Left kidney (tissue), 2 donors: ENCODE data around the gene ITGB1. TPM values are rescaled to one million over a fixed set of nuclear protein-coding genes. Genes with fewer than 3 reads are reported as not detected.
A peak's percentile ranks its signal among the peaks of the same experiment; 100 is the strongest.
"Not testable (repeated sequence)": the region's sequence is repeated elsewhere in the genome, so short reads cannot be mapped to it uniquely, and the experiment has no call there.

ENCODE experiments used
- DNase-seq: peaks from one replicate; pipeline ENCODE4 v3.0.0-alpha.2; 2013
- polyA plus RNA-seq: library from polyadenylated mRNA; unstranded; fragments of 120-200 nt; gene quantifications from one replicate; pipeline ENCODE4 v1.2.1, GENCODE V29; 2013; ENCODE audit not compliant: insufficient read length

Gene ITGB1
- polyA plus RNA-seq, 1 donor, result 623 TPM

GRCh38 chr10:32981760-32982159 is 23.7 kb upstream of the ITGB1 start:
- peak; percentile 66 for DNase-seq

GRCh38 chr10:32980558-32981468 is 22.8 kb upstream of the ITGB1 start:
- peak; percentile 71 for DNase-seq

DNA sequence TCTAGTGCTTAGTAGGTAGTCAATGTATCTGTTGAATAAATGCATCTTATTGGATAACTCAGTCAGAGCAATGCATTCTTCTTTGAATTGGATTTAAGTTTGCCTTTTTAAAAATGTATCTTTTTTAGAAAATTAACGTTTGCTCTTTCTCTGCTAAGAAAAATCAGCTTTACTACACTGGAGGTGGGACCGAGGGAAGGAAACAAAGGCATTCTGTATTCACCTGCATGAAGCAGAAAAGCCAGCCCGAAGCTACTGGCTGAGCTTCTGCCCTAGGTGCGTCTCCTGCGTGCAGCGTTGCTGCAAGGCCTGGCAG is 22.2 kb upstream of the ITGB1 start:
- DNase-seq, result no peak

DNA sequence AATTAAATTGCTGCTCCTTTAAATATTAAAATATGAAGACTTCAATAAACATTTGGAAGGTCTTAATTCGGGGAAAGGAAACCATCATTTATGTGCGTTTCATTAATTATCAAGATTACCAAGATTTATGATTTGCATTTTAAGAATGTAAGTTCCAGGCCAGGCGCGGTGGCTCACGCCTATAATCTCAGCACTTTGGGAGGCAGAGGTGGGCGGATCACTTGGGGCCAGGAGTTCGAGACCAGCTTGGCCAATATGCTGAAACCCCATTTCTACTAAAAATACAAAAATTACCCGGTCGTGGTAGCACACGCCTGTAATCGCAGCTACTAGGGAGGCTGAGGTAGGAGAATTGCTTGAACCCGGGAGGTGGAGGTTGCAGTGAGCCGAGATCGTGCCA is 21.7 kb upstream of the ITGB1 start:
- DNase-seq, result not testable (repeated sequence)

GRCh38 chr10:32979041-32979440 is 21.0 kb upstream of the ITGB1 start:
- DNase-seq, result no peak

GRCh38 chr10:32977846-32978809 is 20.1 kb upstream of the ITGB1 start:
- not testable (repeated sequence) for DNase-seq

- DNase-seq, result no peak
Measured at GRCh38 chr10:32976338-32976737, 18.3 kb upstream of the ITGB1 start.

GRCh38 chr10:32972929-32973328 is 14.9 kb upstream of the ITGB1 start:
- no peak for DNase-seq

GRCh38 chr10:32972460-32972859 is 14.4 kb upstream of the ITGB1 start:
- no peak for DNase-seq

- no peak for DNase-seq
Measured at GRCh38 chr10:32971536-32972091, 13.6 kb upstream of the ITGB1 start.

DNA sequence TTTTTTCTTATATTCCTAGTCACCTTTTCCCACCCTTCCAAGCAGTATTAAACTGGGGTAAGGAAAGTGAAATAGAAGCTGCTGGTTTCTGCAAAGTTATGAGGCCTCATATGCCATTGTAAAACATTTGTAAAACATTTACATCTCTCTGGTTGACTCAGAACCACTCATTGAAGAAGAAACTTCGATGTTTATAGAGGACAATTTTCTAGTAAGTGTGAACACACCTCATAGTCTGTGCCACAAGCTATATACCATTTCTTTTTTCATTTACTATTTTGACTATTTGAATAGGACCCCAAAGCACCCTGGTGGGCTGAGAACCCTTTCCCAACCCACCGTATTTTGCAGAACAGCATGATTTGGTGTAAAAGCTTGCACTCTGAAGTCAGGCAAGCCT is 12.9 kb upstream of the ITGB1 start:
- DNase-seq, result no peak

DNA sequence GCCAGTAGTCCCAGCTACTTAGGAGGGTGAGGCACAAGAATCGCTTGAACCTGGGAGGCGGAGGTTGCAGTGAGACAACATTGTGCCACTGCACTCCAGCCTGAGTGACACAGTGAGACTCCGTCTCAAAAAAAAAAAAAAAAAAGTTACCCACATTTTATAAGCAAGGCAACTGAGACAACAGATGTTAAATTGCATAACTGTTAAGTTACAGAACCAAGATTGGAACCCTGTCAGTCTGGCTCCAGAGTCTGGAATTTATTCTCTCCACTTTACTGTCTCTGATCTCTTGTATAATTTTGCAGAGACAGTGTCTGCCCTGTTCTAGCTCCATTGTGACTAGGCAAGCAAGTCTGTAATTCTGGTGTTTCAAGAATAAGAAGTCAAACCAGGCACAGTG is 6.2 kb upstream of the ITGB1 start:
- no peak for DNase-seq

- no peak for DNase-seq
Measured at GRCh38 chr10:32963096-32963495, 5.1 kb upstream of the ITGB1 start.

DNA sequence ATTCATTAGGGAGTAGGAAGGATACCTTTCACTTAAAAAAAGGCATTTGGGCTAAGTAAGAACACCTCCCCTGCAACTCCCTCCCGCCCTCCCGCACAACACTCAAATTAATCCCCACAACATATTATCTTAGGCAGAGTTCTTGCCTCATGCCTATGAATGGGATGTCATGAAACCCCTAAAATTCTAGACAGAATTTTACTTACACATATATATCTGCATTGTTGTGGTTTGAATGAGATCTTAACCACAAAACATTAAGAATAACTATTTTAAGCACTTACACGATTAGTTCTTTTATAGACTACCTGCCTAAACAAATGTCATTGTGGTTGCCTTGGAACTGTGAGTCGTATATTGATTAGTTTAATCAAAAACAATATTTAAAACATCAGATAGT is 4.5 kb upstream of the ITGB1 start:
- no peak for DNase-seq

DNA sequence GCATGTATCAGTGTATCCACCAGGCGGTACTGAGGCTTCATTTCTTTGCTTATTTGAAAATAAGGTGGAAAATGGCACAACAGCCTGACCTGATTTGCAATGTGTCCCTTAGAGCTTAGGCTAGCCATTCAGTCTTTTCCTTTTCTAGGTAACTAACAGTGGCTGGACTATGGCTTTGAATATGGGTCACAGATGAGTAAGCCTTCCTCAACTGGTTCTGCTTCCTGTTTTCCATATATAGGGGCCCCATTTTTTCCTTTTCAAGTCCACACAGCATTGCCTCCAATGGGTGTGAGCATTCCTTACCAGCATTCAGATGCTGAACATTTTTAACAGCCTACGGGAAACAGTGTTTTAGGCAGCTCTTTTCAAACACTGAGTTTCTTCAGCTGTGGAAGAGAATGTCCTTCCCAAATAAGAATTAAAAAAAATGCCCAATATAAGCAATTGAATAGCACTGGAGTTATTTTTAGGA is 3.9 kb upstream of the ITGB1 start:
- DNase-seq, result no peak

DNA sequence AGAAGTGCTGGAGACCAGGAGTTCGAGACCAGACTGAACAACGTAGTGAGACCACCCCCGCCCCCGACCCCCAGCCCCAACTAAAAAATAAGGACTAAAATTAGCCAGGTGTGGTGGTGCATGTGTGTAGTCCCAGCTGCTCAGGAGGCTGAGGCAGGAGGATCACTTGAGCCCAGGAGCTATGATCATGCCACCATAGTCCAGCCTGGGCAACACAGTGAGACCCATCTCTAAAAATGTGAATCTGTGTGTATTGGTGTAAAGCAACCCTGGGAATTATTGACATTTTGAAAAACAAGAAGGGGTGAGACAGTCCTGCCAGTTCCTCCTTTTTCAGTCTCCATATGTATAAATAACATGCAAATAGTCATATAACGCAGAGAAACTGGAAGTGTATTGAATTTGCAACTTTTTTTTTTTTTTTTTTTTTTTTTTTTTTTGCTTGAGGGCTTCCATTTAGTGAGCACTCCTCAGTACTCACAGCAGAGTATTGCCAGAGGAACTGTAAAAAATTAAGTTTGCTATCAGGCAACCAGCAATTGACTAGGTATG is 3.4 kb upstream of the ITGB1 start:
- no peak for DNase-seq

- no peak for DNase-seq
Measured at GRCh38 chr10:32960022-32960421, 2.0 kb upstream of the ITGB1 start.

DNA sequence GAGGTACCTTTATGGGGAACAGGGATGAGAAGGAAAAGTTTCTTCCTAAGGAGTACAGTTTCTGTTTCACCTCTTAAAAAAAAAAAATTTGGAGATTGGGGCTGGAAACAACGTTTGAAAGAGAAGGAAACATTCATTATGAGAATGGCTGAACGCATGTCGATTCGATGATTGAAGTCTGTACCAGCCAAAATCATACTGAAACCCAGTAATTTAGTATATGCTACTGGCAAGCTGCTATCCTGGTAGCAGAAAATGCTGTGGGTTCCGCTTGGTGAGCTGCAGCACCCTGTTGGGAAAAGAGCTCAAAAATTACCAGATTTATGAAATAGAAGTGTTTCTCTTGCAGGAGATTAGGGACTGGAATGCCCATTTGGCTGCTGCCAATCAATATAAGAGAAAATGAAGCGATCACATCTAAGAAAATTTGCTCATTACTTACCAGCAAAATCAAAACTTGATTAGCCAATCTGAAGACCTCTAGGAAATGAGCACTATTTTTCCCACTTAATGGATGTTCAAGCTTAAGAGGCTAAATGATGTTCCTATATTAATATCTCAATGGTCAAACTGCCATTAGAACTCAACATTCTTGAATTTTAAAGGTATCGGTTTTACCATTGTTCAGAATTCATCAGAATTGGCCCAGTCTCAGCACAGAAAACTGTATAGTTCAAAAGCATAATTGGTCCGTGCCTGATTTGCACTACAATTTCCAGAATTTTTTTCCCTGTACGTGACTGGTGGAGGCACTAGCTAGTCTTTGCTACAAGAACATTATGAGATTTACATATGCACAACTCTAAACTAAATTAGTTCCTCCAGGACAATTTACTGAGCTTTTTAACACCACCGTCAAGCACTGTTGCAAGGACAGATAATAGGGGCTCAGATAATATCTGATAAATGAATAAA is 1.2 kb upstream of the ITGB1 start:
- DNase-seq, result no peak

DNA sequence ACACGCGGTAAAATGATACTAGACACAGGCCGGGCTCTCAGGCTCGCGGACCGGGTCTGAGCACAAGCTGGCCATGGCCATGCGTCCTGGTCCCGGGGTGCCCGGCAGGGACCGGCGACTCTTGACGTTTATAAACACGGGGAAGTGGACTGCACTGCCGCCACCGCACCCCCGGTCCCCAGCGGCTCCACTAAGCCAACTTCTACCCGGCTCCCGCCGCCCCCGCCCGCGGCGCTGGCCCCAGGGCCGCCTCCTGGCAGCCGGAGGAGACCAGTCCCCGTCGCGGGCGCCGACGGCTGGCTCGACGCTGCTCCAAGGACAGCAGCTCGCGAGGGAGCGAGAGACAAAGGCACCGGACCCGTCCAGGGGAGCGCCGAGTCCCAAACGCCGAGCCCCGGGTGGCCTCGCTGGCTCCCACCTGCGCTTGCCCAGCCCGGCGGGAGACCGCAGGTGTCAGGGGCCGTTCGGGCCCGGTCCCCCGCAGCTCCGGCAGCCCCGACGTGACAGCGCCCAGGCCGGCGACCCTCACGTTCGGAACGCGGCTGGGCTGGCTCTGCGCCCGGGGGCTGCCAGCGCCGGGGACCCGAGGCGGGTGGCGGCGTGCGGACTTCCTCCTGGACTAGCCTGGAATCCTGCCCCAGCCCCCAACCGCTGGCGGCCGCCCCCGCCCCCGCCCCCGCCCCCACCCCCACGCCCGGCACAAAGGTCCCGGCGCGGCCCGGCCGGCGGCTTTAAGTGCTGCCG is 517 bp downstream of the ITGB1 start:
- no peak for DNase-seq
